Measurements from ENCODE around the gene PICALM.

Gene PICALM

GRCh38 chr11:85951049-85951405 lies 117.9 kb downstream of the PICALM start:
- H3K4me3 ChIP-seq (ENCODE audit: severe bottlenecking), result no peak overlapping the region

GRCh38 chr11:85950317-85951048 lies 118.4 kb downstream of the PICALM start:
- no peak for TF ChIP-seq CTCF (IDR thresholded peaks at IDR 0.05; ENCODE audit: poor library complexity, severe bottlenecking)
- H3K4me1 ChIP-seq (ENCODE audit: insufficient read depth, poor library complexity, severe bottlenecking), result peaks cover 16% of the 10 kb centered on the region
- no peak overlapping the region for H3K4me3 ChIP-seq (ENCODE audit: severe bottlenecking)
- H3K27me3 ChIP-seq (ENCODE audit: insufficient read depth, poor library complexity, severe bottlenecking), result no peaks in the 10 kb centered on the region
- no peaks in the 10 kb centered on the region; the same call in 1 of the 2 replicates for H3K36me3 ChIP-seq (ENCODE audit: low read depth)
- no peak overlapping the region for H3K27ac ChIP-seq (ENCODE audit: poor library complexity, severe bottlenecking)
- no peaks in the 10 kb centered on the region for H3K9me3 ChIP-seq (ENCODE audit: severe bottlenecking)
- DNase-seq (ENCODE audit: low spot score) (no peak), ATAC-seq (ENCODE audit: low read depth) (no peak)

More at GRCh38 chr11:85951049-85951405, 117.9 kb downstream of the PICALM start:
- H3K36me3 ChIP-seq (ENCODE audit: low read depth), result peaks cover 2% of the 10 kb centered on the region
- ATAC-seq (ENCODE audit: low read depth) (no peak; the same call in 2 of the 3 replicates), DNase-seq (ENCODE audit: low spot score) (no peak)
- no peaks in the 10 kb centered on the region for H3K9me3 ChIP-seq (ENCODE audit: severe bottlenecking)
- peaks cover 16% of the 10 kb centered on the region for H3K4me1 ChIP-seq (ENCODE audit: insufficient read depth, poor library complexity, severe bottlenecking)
- no peak for TF ChIP-seq CTCF (IDR thresholded peaks at IDR 0.05; ENCODE audit: poor library complexity, severe bottlenecking)
- no peak overlapping the region for H3K27ac ChIP-seq (ENCODE audit: poor library complexity, severe bottlenecking)
- no peaks in the 10 kb centered on the region for H3K27me3 ChIP-seq (ENCODE audit: insufficient read depth, poor library complexity, severe bottlenecking)

- no peaks in the 10 kb centered on the region; the same call in 1 of the 2 replicates for H3K36me3 ChIP-seq (ENCODE audit: low read depth)
- no peak for TF ChIP-seq CTCF (IDR thresholded peaks at IDR 0.05; ENCODE audit: poor library complexity, severe bottlenecking)
- no peak overlapping the region for H3K4me3 ChIP-seq (ENCODE audit: severe bottlenecking)
- no peak for ATAC-seq (ENCODE audit: low read depth)
- no peaks in the 10 kb centered on the region for H3K9me3 ChIP-seq (ENCODE audit: severe bottlenecking)
- no peaks in the 10 kb centered on the region for H3K27me3 ChIP-seq (ENCODE audit: insufficient read depth, poor library complexity, severe bottlenecking)
- DNase-seq (ENCODE audit: low spot score), result no peak
- H3K4me1 ChIP-seq (ENCODE audit: insufficient read depth, poor library complexity, severe bottlenecking), result peaks cover 16% of the 10 kb centered on the region
- no peak overlapping the region for H3K27ac ChIP-seq (ENCODE audit: poor library complexity, severe bottlenecking)
Measured at GRCh38 chr11:85949798-85950197, 119.1 kb downstream of the PICALM start.

- Histone ChIP-seq H3K4me1 (ENCODE audit: insufficient read depth, poor library complexity, severe bottlenecking) (peaks cover 16% of the 10 kb centered on the region), H3K9me3 (ENCODE audit: severe bottlenecking) (no peaks in the 10 kb centered on the region), H3K27me3 (ENCODE audit: insufficient read depth, poor library complexity, severe bottlenecking) (no peaks in the 10 kb centered on the region), H3K36me3 (ENCODE audit: low read depth) (no peaks in the 10 kb centered on the region), H3K27ac (ENCODE audit: poor library complexity, severe bottlenecking) (peak overlapping the region; percentile 24), H3K4me3 (ENCODE audit: severe bottlenecking) (no peak overlapping the region)
- DNase-seq (ENCODE audit: low spot score), result no peak
- no peak for TF ChIP-seq CTCF (IDR thresholded peaks at IDR 0.05; ENCODE audit: poor library complexity, severe bottlenecking)
- peak; percentile 52 for ATAC-seq (ENCODE audit: low read depth)
Measured at GRCh38 chr11:85948884-85949283, 120.0 kb downstream of the PICALM start.

Data from RWPE2 (cell line).